NOMO-1 treated with dmso at 0.1 percent for 144 hours (cell line): ENCODE measurements around the gene ALDH2.
"Not testable (repeated sequence)": the region's sequence is repeated elsewhere in the genome, so short reads cannot be mapped to it uniquely, and the experiment has no call there.

Experiments used
- DNase-seq: peaks from one replicate; lab custom pipeline; 2025; ENCODE audit not compliant: unreplicated experiment; lab: John Stamatoyannopoulos, UW

ALDH2 gene

DNA sequence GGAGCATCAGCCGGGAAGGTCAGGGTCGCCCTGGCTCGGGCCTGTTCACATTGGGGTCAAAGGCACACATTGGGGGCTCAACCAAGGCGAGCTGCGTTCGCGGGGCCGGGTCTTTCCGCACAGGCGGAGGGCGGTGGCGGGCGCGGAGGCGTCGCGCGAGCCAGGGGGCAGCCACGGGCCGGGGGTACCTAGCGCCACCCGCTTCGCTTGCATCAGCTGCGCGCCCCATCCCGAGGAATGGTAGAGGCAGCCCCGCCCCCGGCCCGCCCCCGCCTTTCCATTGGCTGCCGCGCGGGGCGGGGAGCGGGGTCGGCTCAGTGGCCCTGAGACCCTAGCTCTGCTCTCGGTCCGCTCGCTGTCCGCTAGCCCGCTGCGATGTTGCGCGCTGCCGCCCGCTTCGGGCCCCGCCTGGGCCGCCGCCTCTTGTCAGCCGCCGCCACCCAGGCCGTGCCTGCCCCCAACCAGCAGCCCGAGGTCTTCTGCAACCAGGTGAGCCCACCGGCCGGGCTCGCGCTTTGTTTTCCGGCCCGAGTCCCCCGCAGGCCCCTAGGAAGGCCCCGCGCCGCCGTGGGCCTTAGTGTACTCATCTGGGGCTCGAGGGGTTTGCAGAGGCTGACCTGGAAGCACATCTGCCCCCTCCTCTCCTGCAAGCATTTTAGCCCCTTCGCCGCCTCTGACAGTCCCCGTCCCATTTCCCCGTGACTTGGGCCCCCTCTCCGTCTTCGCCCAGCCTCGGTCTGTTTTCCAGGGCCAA lies at the start of gene ALDH2:
Gene ALDH2, plus strand, starts transcription at position 326 of the 754 bp plus-strand sequence. Its CDS starts 50 bp downstream, at position 376.
- no peak for DNase-seq

DNA sequence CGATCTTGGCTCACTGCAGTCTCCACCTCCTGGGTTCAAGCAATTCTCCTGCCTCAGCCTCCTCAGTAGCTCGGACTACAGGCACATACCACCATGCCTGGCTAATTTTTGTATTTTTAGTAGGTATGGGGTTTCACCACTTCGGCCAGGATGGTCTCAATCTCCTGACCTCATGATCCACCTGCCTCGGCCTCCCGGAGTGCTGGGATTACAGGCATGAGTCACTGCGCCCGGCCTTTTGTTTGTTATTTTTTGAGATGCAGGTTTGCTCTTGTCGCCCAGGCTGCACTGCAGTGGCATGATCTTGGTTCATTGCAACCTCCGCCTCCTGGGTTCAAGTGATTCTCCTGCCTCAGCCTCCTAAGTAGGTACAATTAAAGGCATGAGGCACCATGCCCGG lies 47.4 kb upstream of the ALDH2 start:
- not testable (repeated sequence) for DNase-seq

DNA sequence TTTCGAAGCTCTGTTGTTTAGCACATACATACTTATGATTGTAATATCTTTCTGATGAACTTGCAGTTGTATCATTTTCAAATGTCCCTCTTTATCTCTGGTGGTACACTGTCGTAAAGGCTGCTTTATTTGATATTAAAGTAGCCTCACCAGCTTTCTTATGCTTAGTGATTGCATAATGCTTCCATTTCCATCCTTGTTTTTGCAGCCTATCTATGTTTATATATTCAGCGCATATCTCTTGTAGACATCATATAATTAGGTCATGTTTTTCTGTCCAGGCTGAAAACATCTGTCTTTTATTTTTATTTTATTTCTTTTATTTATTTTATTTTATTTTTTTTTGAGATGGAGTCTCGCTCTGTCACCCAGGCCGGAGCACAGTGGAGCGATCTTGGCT lies 46.3 kb upstream of the ALDH2 start:
- no peak for DNase-seq

DNA sequence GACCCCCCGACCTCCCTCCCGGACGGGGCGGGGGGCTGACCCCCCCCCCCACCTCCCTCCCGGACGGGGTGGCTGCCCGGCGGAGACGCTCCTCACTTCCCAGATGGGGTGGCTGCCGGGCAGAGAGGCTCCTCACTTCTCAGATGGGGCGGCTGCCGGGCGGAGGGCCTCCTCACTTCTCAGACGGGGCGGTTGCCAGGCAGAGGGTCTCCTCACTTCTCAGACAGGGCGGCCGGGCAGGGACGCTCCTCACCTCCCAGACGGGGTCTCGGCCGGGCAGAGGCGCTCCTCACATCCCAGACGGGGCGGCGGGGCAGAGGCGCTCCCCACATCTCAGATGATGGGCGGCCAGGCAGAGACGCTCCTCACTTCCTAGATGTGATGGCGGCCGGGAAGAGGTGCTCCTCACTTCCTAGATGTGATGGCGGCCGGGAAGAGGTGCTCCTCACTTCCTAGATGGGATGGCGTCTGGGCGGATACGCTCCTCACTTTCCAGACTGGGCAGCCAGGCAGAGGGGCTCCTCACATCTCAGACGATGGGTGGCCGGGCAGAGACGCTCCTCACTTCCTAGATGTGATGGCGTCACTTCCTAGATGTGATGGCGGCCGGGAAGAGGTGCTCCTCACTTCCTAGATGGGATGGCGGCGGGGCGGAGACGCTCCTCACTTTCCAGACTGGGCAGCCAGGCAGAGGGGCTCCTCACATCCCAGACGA lies 42.9 kb upstream of the ALDH2 start:
- DNase-seq, result not testable (repeated sequence)

DNA sequence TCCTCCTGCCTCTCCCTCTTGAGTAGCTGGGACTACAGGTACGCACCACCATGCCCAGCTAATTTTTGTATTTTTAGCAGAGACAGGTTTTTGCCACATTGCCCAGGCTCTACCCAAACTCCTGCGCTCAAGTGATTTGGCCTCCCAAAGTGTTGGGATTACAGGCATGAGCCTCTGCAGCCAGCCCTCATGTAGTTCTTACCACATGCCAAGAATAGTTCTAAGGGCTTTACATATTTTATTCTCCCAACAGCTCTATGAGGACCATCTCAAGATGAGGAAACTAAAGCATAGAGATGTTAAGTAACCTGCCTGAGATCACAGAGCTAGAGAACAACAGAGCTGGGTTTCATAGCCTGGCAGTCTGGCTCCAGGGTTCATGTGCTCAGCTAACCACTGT lies 37.9 kb upstream of the ALDH2 start:
- DNase-seq, result no peak

DNA sequence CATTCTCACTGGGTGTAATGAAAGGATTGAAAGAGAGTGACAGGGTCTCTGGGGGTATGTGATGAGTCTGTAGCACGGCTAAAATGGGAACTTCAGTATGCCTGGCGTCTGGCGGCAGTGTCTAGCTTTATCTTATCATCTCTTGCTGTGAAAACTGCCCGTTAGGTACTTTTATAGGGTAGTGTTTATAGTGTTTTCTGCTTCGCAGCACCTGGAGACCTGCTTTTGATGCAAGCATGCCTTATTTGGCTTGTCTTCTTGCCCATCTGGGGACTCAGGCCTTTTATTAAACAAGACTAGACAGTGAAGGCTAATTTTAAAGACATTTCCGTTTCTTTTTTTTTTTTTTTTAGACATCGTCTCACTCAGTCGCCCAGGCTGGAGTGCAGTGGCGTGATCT lies 36.3 kb upstream of the ALDH2 start:
- no peak for DNase-seq

GRCh38 chr12:111732786-111733185 lies 33.9 kb upstream of the ALDH2 start:
- DNase-seq, result no peak

- no peak for DNase-seq
Observed at GRCh38 chr12:111733340-111733915, 33.3 kb upstream of the ALDH2 start.

- DNase-seq, result not testable (repeated sequence)
Observed at GRCh38 chr12:111739524-111739923, 27.2 kb upstream of the ALDH2 start.

- no peak for DNase-seq
Observed at GRCh38 chr12:111741235-111741812, 25.4 kb upstream of the ALDH2 start.

DNA sequence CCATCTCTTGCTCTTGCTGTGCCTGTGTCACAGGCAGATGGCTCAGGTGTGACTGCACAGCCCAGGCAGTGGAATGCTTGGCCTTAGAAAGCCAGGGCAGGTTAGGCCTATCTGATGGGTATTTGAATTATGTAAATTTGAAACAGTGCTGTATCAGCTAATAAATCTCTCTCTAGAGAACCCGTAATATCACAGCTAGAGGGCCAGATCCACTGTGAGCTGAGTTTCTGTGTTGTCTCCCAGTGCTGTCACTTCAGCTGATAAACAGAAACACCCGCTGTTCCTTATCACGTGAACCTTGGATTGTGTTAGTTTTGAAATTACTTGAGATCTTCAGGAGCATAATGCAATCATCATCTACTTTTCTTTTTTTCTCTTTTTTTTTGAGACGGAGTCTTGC lies 21.5 kb upstream of the ALDH2 start:
- no peak for DNase-seq

DNA sequence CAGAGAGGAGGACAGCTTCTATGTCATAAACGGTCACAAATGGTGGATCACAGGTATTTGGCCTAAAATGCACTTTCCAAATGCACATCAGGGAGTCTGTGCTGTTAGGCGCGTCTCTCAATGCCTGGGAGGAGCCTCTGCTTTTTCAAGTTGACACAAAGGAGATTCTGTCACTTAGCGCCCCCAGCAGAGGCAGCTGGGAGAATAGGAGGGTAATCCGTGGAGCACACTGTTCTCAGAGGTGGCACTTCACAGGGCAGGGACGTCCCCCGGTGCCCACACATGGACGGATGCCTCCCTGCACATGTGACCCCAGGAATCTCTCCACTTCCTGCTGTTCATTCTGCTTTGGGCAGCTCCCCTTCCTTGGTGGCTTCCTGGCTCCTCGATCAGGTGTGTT lies 19.4 kb upstream of the ALDH2 start:
- no peak for DNase-seq

DNA sequence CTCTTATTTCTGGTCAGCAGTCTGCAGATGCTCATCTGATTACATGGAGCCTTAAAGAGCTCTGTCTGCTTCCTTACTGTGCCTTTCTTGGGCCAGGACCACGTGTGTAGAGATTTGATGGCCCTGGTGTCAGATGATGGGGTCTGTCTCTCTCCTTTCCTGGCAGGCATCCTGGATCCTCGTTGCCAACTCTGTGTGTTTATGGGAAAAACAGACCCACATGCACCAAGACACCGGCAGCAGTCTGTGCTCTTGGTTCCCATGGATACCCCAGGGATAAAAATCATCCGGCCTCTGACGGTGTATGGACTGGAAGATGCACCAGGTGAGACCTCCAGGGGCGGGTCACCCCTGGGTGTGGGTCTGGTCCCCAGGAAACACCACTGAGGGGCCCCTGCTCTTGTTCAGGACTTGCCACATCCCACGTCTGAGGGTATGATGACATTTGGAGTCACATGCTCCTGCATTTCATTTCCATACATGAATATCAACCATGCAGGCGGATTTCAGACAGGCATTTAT lies 18.5 kb upstream of the ALDH2 start:
- no peak for DNase-seq

- no peak for DNase-seq
Observed at GRCh38 chr12:111748867-111749266, 17.9 kb upstream of the ALDH2 start.

- no peak for DNase-seq
Observed at GRCh38 chr12:111749391-111749790, 17.3 kb upstream of the ALDH2 start.

DNA sequence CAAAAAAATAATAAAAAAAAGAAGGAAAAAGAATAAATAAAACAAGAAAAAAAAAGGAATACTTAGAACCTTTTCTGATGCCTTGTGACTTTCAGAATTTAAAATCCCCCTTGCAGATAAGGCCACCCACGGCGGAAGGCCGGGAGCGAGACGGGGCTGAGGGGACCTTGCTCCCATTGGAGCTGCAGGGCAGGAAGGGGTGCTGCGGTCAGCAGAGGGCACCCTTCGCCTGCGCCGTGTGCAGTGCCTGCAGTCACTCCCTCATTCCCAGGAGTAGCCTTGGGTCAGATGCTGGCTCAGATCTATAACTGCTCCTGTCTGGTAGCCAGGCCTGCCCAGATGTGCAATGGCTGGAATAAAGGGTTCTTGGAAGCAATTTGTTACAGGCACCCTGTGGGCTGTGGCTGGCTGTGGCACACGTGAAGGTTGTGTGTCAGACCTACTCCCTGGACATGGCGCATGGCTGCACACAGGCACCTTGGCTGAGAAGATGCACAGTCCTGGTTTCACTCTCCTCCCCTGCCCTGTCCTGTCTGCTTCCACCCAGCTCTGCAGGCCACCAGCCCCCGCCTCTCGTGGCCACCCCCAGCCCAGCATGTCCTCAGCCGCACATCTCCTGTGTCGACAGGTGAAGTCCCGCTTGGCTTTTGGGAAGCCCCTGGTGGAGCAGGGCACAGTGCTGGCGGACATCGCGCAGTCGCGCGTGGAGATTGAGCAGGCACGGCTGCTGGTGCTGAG lies 13.4 kb upstream of the ALDH2 start:
- no peak for DNase-seq

DNA sequence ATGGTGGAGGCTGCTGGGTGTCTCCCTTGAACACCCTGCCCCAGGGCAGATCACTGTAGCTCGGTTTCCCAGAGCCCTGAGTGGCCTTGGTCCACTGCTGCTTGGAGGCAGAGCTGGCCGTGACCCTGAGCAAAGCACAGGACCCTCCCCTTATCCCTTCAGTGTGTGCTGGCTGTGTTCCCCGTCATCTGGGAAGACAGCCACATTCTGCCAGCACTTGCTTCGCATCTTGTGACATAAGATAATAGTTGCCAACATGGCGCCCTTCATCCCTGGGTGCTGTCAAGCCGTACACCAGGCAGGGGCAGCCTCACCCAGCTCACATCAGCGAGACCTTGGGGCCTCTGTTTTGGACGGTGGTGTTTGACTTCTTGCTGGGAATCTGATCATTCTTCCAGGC lies 12.1 kb upstream of the ALDH2 start:
- DNase-seq, result no peak

DNA sequence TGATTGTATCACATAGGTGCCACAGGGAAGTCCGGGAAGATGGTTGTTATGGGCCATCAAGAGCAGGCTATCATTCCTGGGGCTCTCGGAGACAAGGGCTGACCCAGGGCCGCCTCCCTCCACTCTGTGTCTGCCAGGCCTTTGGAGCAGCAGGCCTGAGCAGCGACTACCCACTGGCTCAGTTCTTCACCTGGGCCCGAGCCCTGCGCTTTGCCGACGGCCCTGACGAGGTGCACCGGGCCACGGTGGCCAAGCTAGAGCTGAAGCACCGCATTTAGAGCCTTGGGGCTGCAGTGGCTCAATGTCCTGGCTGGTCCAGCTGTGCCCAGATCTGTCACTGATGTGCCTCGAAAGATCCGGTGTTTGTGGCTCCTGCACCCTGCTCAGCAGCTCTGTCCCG lies 10.5 kb upstream of the ALDH2 start:
- DNase-seq, result no peak

GRCh38 chr12:111756681-111757080 lies 10.1 kb upstream of the ALDH2 start:
- DNase-seq, result no peak

GRCh38 chr12:111757361-111758119 lies 9.2 kb upstream of the ALDH2 start:
- peak; percentile 89 for DNase-seq
